K562 (cell line): ENCODE measurements around the gene PIGX. TPM values are rescaled to one million over a fixed set of nuclear protein-coding genes. Genes with fewer than 3 reads are reported as not detected.
A peak's percentile ranks its signal among the peaks of the same experiment; 100 is the strongest.
"Not testable (repeated sequence)": the region's sequence is repeated elsewhere in the genome, so short reads cannot be mapped to it uniquely, and the experiment has no call there.

Experiments
- ATAC-seq: fragments of 200-7000 bp; cut with Tn5 transposase; 3 replicates; pipeline ENCODE4 v1.9.1; 2020; ENCODE audit warnings: moderate library complexity
- BruUV-seq: library from RNA; stranded (reverse); fragments of 400-500 nt; replicated peaks from 2 replicates; lab custom pipeline; 2021; lab: Mats Ljungman, UMichigan
- CTCF ChIA-PET: fragments of 300-600 bp; formaldehyde crosslinking; extraction: SDS; loops from one replicate; lab custom pipeline; 2021; ENCODE audit warnings: low intra/inter-chr PET ratio; lab: Yijun Ruan, JAX
- POLR2A ChIA-PET: fragments of 300-600, 350-650 bp; sonication (Branson Sonifier 250); formaldehyde crosslinking; extraction: SDS; loops from one replicate; lab custom pipeline; 2021; ENCODE audit warnings: antibody characterized with exemption, inconsistent platforms; lab: Yijun Ruan, JAX
- DNase-seq, 4 experiments: peaks; one replicate each; pipeline versions ENCODE4 v3.0.0 to v3.0.0-alpha.2; 2011 to 2018; ENCODE audit warnings: low spot score in 3 of 4, mixed read lengths in 3 of 4; ENCODE audit errors: extremely low read depth in 1 of 4
- FAIRE-seq: peaks from 2 replicates; lab custom pipeline; 2011; peaks lifted over from hg19 to GRCh38; lab: Jason Lieb, UNC
- H2AFZ ChIP-seq: 2 replicates; pipeline ENCODE4 v1.6.0; 2011; ENCODE audit warnings: low read depth, low read length, control low read depth, inconsistent platforms
- H3K27ac ChIP-seq: fragments of 200-600 bp; 3 replicates; pipeline ENCODE4 v1.8.0; 2011; ENCODE audit warnings: low read depth, mild to moderate bottlenecking, control low read depth, inconsistent platforms, low read length, moderate library complexity, mixed read lengths; ENCODE audit errors: extremely low read depth
- H3K27me3 ChIP-seq, 2 experiments: fragments of 300-600 bp in 1 of 2; 2 replicates in 1 of 2; 3 replicates in 1 of 2; pipeline versions ENCODE4 v1.6.0 to v1.8.0; 2011; ENCODE audit warnings: inconsistent platforms in 2 of 2, low read length in 2 of 2, mild to moderate bottlenecking in 1 of 2, mixed read lengths in 1 of 2, moderate library complexity in 1 of 2; ENCODE audit not compliant: control insufficient read depth in 2 of 2, insufficient read depth in 2 of 2
- H3K36me3 ChIP-seq: fragments of 300-600 bp; 3 replicates; pipeline ENCODE4 v1.8.0; 2011; ENCODE audit warnings: mild to moderate bottlenecking, low read length, inconsistent platforms; ENCODE audit not compliant: control insufficient read depth, insufficient read depth
- H3K4me1 ChIP-seq, 2 experiments: fragments of 200-600 bp in 1 of 2; replicated peaks in 1 of 2; 2 replicates in 1 of 2; 3 replicates in 1 of 2; pipeline versions ENCODE4 v1.5.1 to v1.8.0; 2011; ENCODE audit warnings: inconsistent platforms in 2 of 2, low read length in 2 of 2, mild to moderate bottlenecking in 1 of 2, mixed read lengths in 1 of 2, moderate library complexity in 1 of 2; ENCODE audit not compliant: control insufficient read depth in 2 of 2, insufficient read depth in 2 of 2
- H3K4me2 ChIP-seq: 2 replicates; pipeline ENCODE4 v1.6.1; 2011; ENCODE audit warnings: low read length, control low read depth, inconsistent platforms, mixed read lengths; ENCODE audit not compliant: insufficient read depth
- H3K4me3 ChIP-seq: fragments of 200-600 bp; sonication (generic), shearing (Covaris generic); 2 replicates; pipeline ENCODE4 v1.5.1; 2016; ENCODE audit warnings: control low read depth, inconsistent platforms
- H3K79me2 ChIP-seq: fragments of 200-600 bp; 3 replicates; pipeline ENCODE4 v1.8.0; 2011; ENCODE audit warnings: low read length, inconsistent platforms; ENCODE audit not compliant: control insufficient read depth, insufficient read depth
- H3K9ac ChIP-seq, 2 experiments: 2 replicates each; pipeline versions ENCODE4 v1.6.0 to v1.6.1; 2011; ENCODE audit warnings: low read depth in 2 of 2, low read length in 2 of 2, control low read depth in 1 of 2, inconsistent platforms in 1 of 2, mild to moderate bottlenecking in 1 of 2, mixed read lengths in 1 of 2; ENCODE audit not compliant: insufficient read depth in 1 of 2
- H3K9me1 ChIP-seq: one replicate; pipeline ENCODE4 v1.6.0; 2011; ENCODE audit warnings: inconsistent platforms, mild to moderate bottlenecking, low read length, moderate library complexity; ENCODE audit not compliant: control insufficient read depth, insufficient read depth
- H3K9me3 ChIP-seq: replicated peaks from 2 replicates; pipeline ENCODE4 v1.5.1; 2011; ENCODE audit warnings: low read depth, low read length, inconsistent platforms; ENCODE audit not compliant: control insufficient read depth, insufficient read depth
- H4K20me1 ChIP-seq: replicated peaks from 2 replicates; pipeline ENCODE4 v1.6.1; 2011; ENCODE audit warnings: low read length, inconsistent platforms, mixed read lengths; ENCODE audit not compliant: control insufficient read depth, insufficient read depth
- NONO ChIP-seq, 2 experiments: fragments of 200-400 bp in 1 of 2; fragments of 450-650 bp in 1 of 2; formaldehyde crosslinking in 1 of 2; IDR thresholded peaks; 2 replicates each; pipeline ENCODE4 v1.6.1; 2017; ENCODE audit warnings: low read depth in 2 of 2, mild to moderate bottlenecking in 2 of 2, moderate library complexity in 2 of 2, low read length in 1 of 2
- PREB ChIP-seq: sonication (generic); formaldehyde crosslinking; IDR thresholded peaks from 2 replicates; pipeline ENCODE4 v1.8.1; 2023; ENCODE audit warnings: mild to moderate bottlenecking, missing genetic modification reagents
- REST ChIP-seq, 2 experiments: fragments of 450-650 bp; formaldehyde crosslinking in 1 of 2; IDR thresholded peaks; 2 replicates each; pipeline versions ENCODE4 v1.4.0 to v1.6.1; 2014 to 2020; ENCODE audit warnings: mild to moderate bottlenecking in 2 of 2, borderline replicate concordance in 1 of 2, low read depth in 1 of 2
- ZFP91 ChIP-seq: sonication (generic); formaldehyde crosslinking; IDR thresholded peaks from 2 replicates; pipeline ENCODE4 v1.8.0; 2022; ENCODE audit warnings: mild to moderate bottlenecking, missing genetic modification reagents
- ZFPM2 ChIP-seq: fragments of 250-450 bp; sonication (Bioruptor Pico); IDR thresholded peaks from 2 replicates; pipeline ENCODE4 v1.5.1; 2022; ENCODE audit warnings: mild to moderate bottlenecking
- ZNF232 ChIP-seq: sonication (generic); formaldehyde crosslinking; IDR thresholded peaks from 2 replicates; pipeline ENCODE4 v1.8.0; 2022; ENCODE audit warnings: mild to moderate bottlenecking, missing genetic modification reagents
- WGBS: fragments of 100-300 bp; shearing (Covaris generic); methylation state at CpG from one replicate; pipeline ENCODE4 v1.1.6; 2016; ENCODE audit warnings: low coverage, mixed read lengths; ENCODE audit not compliant: insufficient coverage; ENCODE audit errors: missing lambda C conversion rate; 5-methylcytosine and 5-hydroxymethylcytosine counted together
- in situ Hi-C: fragments of 300-500 bp; cut with MboI; formaldehyde crosslinking; loops from 4 replicates; pipeline ENCODE4 v1.15.0; 2018; ENCODE audit warnings: inconsistent platforms, mixed read lengths
- intact Hi-C: fragments of 100-400 bp; cut with micrococcal nuclease; formaldehyde crosslinking; loops from 2 replicates; pipeline ENCODE4 v1.14.2; 2022
- polyA plus RNA-seq, 8 experiments: library from polyadenylated mRNA; depleted of rRNA in 4 of 8; stranded (reverse) in 5 of 8; unstranded in 3 of 8; fragments of >200 nt; fragmentation: Nextera tagmentation in 2 of 8; fragmentation: Illumina TruSeq in 1 of 8; extraction: Ambion mirVana in 2 of 8; extraction: Trizol in 1 of 8; gene quantifications; 2 replicates each; pipeline versions ENCODE4 v1.2.1 to v1.2.3, GENCODE V29; 2011 to 2014; ENCODE audit warnings: inconsistent platforms in 1 of 8, missing spikeins in 1 of 8
- total RNA-seq, 7 experiments: library from RNA; depleted of rRNA in 6 of 7; stranded (reverse); fragments of >200 nt in 6 of 7; fragmentation: Illumina TruSeq in 2 of 7; extraction: Trizol in 2 of 7; gene quantifications; 2 replicates each; pipeline versions ENCODE4 v1.2.1 to v1.2.3, GENCODE V29; 2011 to 2021; ENCODE audit warnings: low replicate concordance in 1 of 7

The PIGX gene
- total and polyA plus RNA-seq, 9 of the 15 experiments (the other 6 are each of a cell fraction or from before 2014, with no cell fraction given) = 3.7 to 36.3 (median 26.9) TPM

- TF ChIP-seq PREB (CRISPR knock-in tag) (no peak), REST (IDR thresholded peaks at IDR 0.05; ENCODE audit: borderline replicate concordance) (no peak), REST (CRISPR knock-in tag; IDR thresholded peaks at IDR 0.05; ENCODE audit: low read depth) (no peak), ZFP91 (CRISPR knock-in tag) (no peak), ZFPM2 (CRISPR knock-in tag) (no peak), NONO (IDR thresholded peaks at IDR 0.05; ENCODE audit: low read depth in 2 of 2, low read length in 1 of 2) (0 out of 4 replicates have a peak, but pooled peaks of 1 of the 2 experiments have one; percentile 1), ZNF232 (CRISPR knock-in tag) (no peak)
Observed at GRCh38 chr3:196741249-196741889, 29.2 kb downstream of the PIGX start (continued).

- 93% methylated on average over 10 of the region's 10 CpGs for WGBS
- FAIRE-seq, intact Hi-C loops, H4K20me1 ChIP-seq, H2AFZ ChIP-seq, H3K4me1 ChIP-seq, H3K9me1 ChIP-seq, CTCF ChIA-PET, H3K9me3 ChIP-seq, ATAC-seq, H3K9ac ChIP-seq, H3K27me3 ChIP-seq, DNase-seq, in situ Hi-C loops, BruUV-seq, H3K4me3 ChIP-seq, H3K27ac ChIP-seq, H3K4me2 ChIP-seq: not testable (repeated sequence)
- H3K79me2 ChIP-seq = peaks cover 87% of the 10 kb centered on the region
- peaks cover 24% of the 10 kb centered on the region; the same call in 2 of the 3 replicates for H3K36me3 ChIP-seq
- POLR2A ChIA-PET = interaction anchor here (0.8 to 2.0 kb wide), 2 partner anchors 9 to 10 kb away, joined by 3 to 11 read pairs; no protein-coding TSS in a partner anchor
Observed at GRCh38 chr3:196743569-196743968, 31.4 kb downstream of the PIGX start.
